ENCODE results near the gene DGKE. TPM values are rescaled to one million over a fixed set of nuclear protein-coding genes. Genes with fewer than 3 reads are reported as not detected.

Gene DGKE
- total and polyA plus RNA-seq, 2 of the 8 experiments (the other 6 are each of a cell fraction or from before 2014, with no cell fraction given): 1.7 to 7.4 TPM

DNA sequence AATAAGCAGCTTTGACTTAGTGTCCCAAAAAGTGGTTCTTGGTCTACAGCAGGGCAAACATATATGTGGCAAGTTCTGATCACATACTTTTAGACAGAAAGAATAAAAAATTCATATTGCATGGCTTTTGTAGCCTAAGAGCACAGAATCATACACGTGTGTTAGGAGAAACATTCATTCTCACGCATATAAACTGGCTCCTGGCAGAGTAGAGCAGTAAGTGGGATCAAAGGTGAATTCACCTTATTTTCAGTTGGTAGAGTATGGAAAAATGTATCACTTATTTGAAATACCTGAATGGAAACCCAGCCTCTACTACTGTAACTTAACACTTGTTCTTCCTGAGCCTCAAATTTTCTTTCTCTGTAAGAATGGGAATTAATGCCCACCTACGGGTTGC lies 34.8 kb downstream of the DGKE start:
- Histone ChIP-seq H3K23me2 (ENCODE audit: low read depth, low read length) (no peaks in the 10 kb centered on the region), H3K56ac (replicated peaks; ENCODE audit: insufficient read length, low read depth, low read length) (no peak overlapping the region), H4K5ac (ENCODE audit: insufficient read length, low read depth, low read length) (no peak overlapping the region), H3K18ac (ENCODE audit: extremely low read depth, low read length) (no peak overlapping the region), H2BK120ac (replicated peaks; ENCODE audit: low read depth, low read length) (no peak overlapping the region), H2BK20ac (ENCODE audit: low read length) (no peak overlapping the region), H4K91ac (replicated peaks; ENCODE audit: insufficient read length, low read length) (no peak overlapping the region), H4K8ac (ENCODE audit: extremely low read depth, insufficient read depth, low read length) (no peak overlapping the region), H2BK5ac (ENCODE audit: low read depth, low read length) (no peak overlapping the region), H2BK15ac (ENCODE audit: low read length) (no peak overlapping the region), H3K36me3 (ENCODE audit: control insufficient read depth in 2 of 4, insufficient read depth in 4 of 4, low read length in 3 of 4) (no peaks in the 10 kb centered on the region; a peak in 1 of 8 replicates), H3K4me1 (replicated peaks in 1 of 4; ENCODE audit: control insufficient read depth in 3 of 4, insufficient read depth in 4 of 4, low read length in 3 of 4) (peaks cover 0 to 2% (median 0%) of the 10 kb centered on the region in 4 experiments; a peak in 1 of 7 replicates), H2AK5ac (ENCODE audit: low read depth, low read length) (no peak overlapping the region), H3K14ac (ENCODE audit: insufficient read length) (no peak overlapping the region), H4K20me1 (replicated peaks in 1 of 2; ENCODE audit: control insufficient read depth in 1 of 2, insufficient read depth in 2 of 2, low read length in 2 of 2) (no peaks in the 10 kb centered on the region), H3K27me3 (replicated peaks in 1 of 4; ENCODE audit: control insufficient read depth in 3 of 4, extremely low read depth in 1 of 4, insufficient read depth in 3 of 4, low read length in 3 of 4) (no peaks in the 10 kb centered on the region), H3K79me1 (ENCODE audit: low read depth, low read length) (no peaks in the 10 kb centered on the region), H3K9ac (replicated peaks in 1 of 4; ENCODE audit: extremely low read depth in 1 of 4, low read depth in 3 of 4, low read length in 3 of 4) (no peak overlapping the region), H3K4me2 (ENCODE audit: insufficient read depth in 1 of 2, low read depth in 2 of 2, low read length in 2 of 2) (no peak overlapping the region), H3K4ac (replicated peaks; ENCODE audit: insufficient read length, low read depth, low read length) (no peak overlapping the region), H3K23ac (ENCODE audit: insufficient read length) (no peak overlapping the region), H2AFZ (ENCODE audit: low read length) (no peak overlapping the region), H3K27ac (ENCODE audit: low read depth, low read length) (no peak overlapping the region), H3K4me3 (ENCODE audit: extremely low read depth in 1 of 4, insufficient read depth in 2 of 4, low read depth in 3 of 4, low read length in 4 of 4) (no peak overlapping the region), H3K79me2 (ENCODE audit: control insufficient read depth in 1 of 2, insufficient read depth in 2 of 2, low read length in 2 of 2) (no peaks in the 10 kb centered on the region), H3K9me3 (ENCODE audit: insufficient read depth in 2 of 2, low read depth in 1 of 2, low read length in 1 of 2) (no peaks in the 10 kb centered on the region), H2BK12ac (ENCODE audit: low read depth, low read length) (no peak overlapping the region)
- ChIA-PET CTCF (ENCODE audit: partially characterized antibody) (interaction anchor here (1.1 to 1.7 kb wide), 3 partner anchors 8 to 71 kb away, joined by 3 to 5 read pairs (median 4); no protein-coding TSS in a partner anchor), POLR2A (ENCODE audit: partially characterized antibody) (interaction anchor here (0.9 to 1.3 kb wide), 2 partner anchors 15 to 34 kb away, joined by 3 read pairs; no protein-coding TSS in a partner anchor)
- 94% methylated on average over 3 of the region's 3 CpGs; no CpG with 5 or more reads in 1 of the 2 experiments for WGBS, 2 experiments (ENCODE audit: extremely low coverage in 1 of 2, insufficient coverage in 1 of 2, insufficient read length in 1 of 2, insufficient replicate concordance in 2 of 2, low coverage in 1 of 2, low lambda C conversion rate in 2 of 2, missing lambda C conversion rate in 1 of 2)
- DNase-seq (ENCODE audit: low read depth in 1 of 2, low spot score in 2 of 2): no peak
- no peak for FAIRE-seq
- TF ChIP-seq RBBP5 (IDR thresholded peaks at IDR 0.05; ENCODE audit: borderline replicate concordance, low read depth, low read length): no peak
- no peak for TF ChIP-seq KDM1A (IDR thresholded peaks at IDR 0.05; ENCODE audit: borderline replicate concordance, low read length)
- TF ChIP-seq JUN (IDR thresholded peaks at IDR 0.05; ENCODE audit: low read depth, low read length): no peak
- TF ChIP-seq CHD2 (IDR thresholded peaks at IDR 0.05; ENCODE audit: low read length): no peak
- TF ChIP-seq ASH2L (IDR thresholded peaks at IDR 0.05; ENCODE audit: low read length): no peak
- no peak for TF ChIP-seq HDAC6 (IDR thresholded peaks at IDR 0.05; ENCODE audit: low read depth, low read length)
- no peak for TF ChIP-seq EZH2 (IDR thresholded peaks at IDR 0.05; ENCODE audit: low read depth, low read length, severe bottlenecking)
- no peak for TF ChIP-seq PHF8 (conservative IDR thresholded peaks at IDR 0.05; ENCODE audit: low read depth, low read length)
- TF ChIP-seq CHD1 (IDR thresholded peaks at IDR 0.05; ENCODE audit: low read depth, low read length): no peak
- no peak for TF ChIP-seq TAF1 (IDR thresholded peaks at IDR 0.05; ENCODE audit: low read depth, low read length)
- TF ChIP-seq CBX8 (IDR thresholded peaks at IDR 0.05; ENCODE audit: borderline replicate concordance, low read depth, low read length): no peak
- TF ChIP-seq SIRT6 (IDR thresholded peaks at IDR 0.05; ENCODE audit: low read length): no peak
- no peak for TF ChIP-seq BCL11A (IDR thresholded peaks at IDR 0.05; ENCODE audit: low read depth in 2 of 2, low read length in 2 of 2)
- no peak for TF ChIP-seq SP4 (IDR thresholded peaks at IDR 0.05; ENCODE audit: low read length)
- TF ChIP-seq EGR1 (IDR thresholded peaks at IDR 0.05; ENCODE audit: borderline replicate concordance, low read depth, low read length): no peak
- TF ChIP-seq SIX5 (IDR thresholded peaks at IDR 0.05; ENCODE audit: low read depth, low read length): no peak
